Hematopoietic multipotent progenitor cell treated with erythropoietin and hydrocortisone succinate and interleukin-3 and kit ligand, for 15 days (in vitro differentiated cells): ENCODE results near the gene SSX7.
"Not testable (repeated sequence)": the region's sequence is repeated elsewhere in the genome, so short reads cannot be mapped to it uniquely, and the experiment has no call there.

Source experiments
- DNase-seq: peaks from one replicate; pipeline ENCODE4 v3.0.0-alpha.2; 2015; ENCODE audit warnings: low spot score

The SSX7 gene

GRCh38 chrX:52654800-52655199, at the start of gene SSX7:
Gene SSX7 (minus strand): TSS chrX:52654900. CDS start chrX:52653472, 1,428 bp downstream.
- not testable (repeated sequence) for DNase-seq

GRCh38 chrX:52692034-52692433, 37.3 kb upstream of the SSX7 start:
- not testable (repeated sequence) for DNase-seq

GRCh38 chrX:52662218-52662617, 7.5 kb upstream of the SSX7 start:
- DNase-seq, result not testable (repeated sequence)

GRCh38 chrX:52655475-52655874, 775 bp upstream of the SSX7 start:
- DNase-seq, result not testable (repeated sequence)

- DNase-seq, result not testable (repeated sequence)
These were observed 4.0 kb downstream of the SSX7 start for GRCh38 chrX:52650676-52651075.

GRCh38 chrX:52648956-52649355, 5.7 kb downstream of the SSX7 start:
- not testable (repeated sequence) for DNase-seq

- not testable (repeated sequence) for DNase-seq
These were observed 26.2 kb downstream of the SSX7 start for GRCh38 chrX:52628483-52628882.

- DNase-seq, result not testable (repeated sequence)
These were observed 34.0 kb downstream of the SSX7 start for GRCh38 chrX:52620661-52621060.

- no peak for DNase-seq
These were observed 45.7 kb downstream of the SSX7 start for GRCh38 chrX:52608961-52609360.

GRCh38 chrX:52603151-52603550, 51.5 kb downstream of the SSX7 start:
- DNase-seq, result not testable (repeated sequence)

GRCh38 chrX:52598886-52599285, 55.8 kb downstream of the SSX7 start:
- no peak for DNase-seq

GRCh38 chrX:52594658-52595057, 60.0 kb downstream of the SSX7 start:
- no peak for DNase-seq
